Stimulated activated CD8-positive, alpha-beta memory T cell treated with anti-CD3 and anti-CD28 coated beads, Interleukin-12 subunit alpha, Interleukin-12 subunit beta, amount 100 ng/mL, for 24 hours (primary cell): ENCODE measurements around the gene DCXR.

Experiments
- DNase-seq: peaks from one replicate; pipeline ENCODE4 v3.0.0-alpha.2; 2020; ENCODE audit errors: extremely low read depth

The DCXR gene

DNA sequence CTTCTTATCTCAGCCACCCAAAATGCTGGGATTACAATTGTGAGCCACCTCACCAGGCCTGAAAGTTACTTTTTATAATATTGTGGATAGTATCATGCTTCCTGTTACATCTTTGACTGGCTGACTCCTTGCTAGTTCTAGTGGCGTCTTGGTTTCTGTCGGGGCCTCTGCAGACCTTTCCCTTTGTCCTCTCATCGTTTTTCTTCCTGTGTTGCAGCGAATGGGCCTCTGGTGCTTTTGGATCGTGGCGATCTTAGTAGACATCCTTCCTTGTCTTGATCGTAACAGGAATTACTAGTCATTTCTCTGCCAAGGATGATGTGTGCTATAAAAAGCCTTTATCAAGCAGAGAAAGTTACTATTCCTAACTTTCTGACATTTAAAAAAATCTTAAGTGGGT lies 39.3 kb downstream of the DCXR start:
- no peak for DNase-seq

DNA sequence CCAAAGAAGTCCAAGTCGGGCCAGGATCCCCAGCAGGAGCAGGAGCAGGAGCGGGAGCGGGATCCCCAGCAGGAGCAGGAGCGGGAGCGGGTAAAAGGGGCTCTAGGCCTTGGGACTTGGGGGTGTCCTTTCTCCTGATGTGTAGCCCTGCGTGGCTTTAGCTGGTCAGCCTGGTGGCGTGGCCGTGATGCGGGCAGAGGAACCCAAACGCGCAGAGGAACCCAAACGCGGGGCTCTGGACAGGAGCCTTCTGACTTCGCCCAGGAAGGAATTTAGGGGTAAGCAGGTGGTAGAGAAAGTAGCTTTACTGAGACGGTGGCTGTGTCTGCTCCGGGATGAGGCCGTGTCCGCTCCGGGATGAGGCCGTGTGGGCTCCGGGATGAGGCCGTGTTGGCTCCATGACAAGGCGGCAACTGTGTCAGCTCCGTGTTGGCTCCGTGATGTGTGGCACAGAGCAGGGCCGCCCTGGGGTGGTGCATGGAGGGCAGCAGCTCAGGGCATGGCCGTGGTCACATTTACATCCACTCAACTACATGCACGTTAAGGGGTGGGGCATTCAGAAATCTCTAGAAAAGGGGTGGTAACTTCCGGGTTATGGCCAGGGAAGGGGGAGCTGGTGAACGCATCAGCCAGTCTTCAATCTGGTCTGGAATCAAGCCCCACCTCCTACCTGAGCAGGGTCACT lies 40.6 kb downstream of the DCXR start:
- no peak for DNase-seq

DNA sequence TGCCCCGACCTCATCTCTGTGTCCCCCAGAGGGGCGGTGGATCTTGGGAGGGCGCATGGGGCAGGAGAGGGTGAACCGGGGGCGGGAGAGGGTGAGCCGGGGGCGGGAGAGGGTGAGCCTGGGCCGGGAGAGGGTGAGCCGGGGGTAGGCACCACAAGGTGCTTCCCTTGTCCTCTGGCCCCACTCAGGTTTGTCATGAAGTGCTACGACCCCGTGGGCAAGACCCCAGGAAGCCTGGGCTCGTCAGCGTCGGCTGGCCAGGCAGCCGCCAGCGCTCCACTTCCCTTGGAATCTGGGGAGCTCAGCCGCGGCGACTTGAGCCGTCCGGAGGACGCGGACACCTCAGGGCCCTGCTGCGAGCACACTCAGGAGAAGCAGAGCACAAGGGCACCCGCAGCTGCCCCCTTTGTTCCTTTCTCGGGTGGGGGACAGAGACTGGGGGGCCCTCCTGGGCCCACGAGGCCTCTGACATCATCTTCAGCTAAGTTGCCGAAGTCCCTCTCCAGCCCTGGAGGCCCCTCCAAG lies 41.2 kb downstream of the DCXR start:
- no peak for DNase-seq

DNA sequence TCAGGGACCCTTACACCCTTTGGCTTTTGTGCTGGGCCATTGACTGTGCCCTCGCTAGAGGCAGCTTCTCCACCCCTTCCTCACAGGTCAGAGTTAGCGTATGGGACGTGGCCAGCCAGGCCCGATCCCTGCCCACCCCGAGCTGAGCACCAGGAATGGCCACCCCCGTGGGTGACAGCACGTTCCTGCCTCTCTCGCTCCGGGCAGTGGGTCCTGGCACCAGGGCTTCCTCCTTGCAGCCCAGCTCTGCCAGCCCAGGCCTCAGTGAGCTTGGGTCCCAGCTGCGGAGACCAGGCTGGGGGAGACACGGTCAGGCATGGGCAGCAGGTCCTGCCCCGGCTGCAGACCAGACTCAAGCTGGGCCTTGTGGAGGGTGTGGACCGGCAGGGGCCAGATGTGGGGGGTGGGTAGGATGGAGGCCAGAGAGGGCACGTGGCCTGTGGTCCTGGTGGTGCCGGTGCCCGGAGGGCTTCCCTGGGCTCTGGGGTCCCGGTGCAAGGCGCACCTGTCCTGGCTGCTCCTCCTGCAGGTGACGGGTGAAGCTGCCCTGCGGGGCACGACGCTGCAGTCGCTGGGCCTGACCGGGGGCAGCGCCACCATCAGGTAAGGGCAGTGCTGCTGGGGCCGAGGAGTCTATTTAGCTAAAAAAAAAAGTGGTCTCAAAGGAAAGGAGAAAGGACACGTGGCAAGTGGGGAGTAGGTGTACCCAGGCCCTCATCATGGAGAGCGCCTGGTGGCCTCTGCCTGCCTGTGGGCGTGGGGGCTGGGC lies 41.9 kb downstream of the DCXR start:
- DNase-seq, result no peak

DNA sequence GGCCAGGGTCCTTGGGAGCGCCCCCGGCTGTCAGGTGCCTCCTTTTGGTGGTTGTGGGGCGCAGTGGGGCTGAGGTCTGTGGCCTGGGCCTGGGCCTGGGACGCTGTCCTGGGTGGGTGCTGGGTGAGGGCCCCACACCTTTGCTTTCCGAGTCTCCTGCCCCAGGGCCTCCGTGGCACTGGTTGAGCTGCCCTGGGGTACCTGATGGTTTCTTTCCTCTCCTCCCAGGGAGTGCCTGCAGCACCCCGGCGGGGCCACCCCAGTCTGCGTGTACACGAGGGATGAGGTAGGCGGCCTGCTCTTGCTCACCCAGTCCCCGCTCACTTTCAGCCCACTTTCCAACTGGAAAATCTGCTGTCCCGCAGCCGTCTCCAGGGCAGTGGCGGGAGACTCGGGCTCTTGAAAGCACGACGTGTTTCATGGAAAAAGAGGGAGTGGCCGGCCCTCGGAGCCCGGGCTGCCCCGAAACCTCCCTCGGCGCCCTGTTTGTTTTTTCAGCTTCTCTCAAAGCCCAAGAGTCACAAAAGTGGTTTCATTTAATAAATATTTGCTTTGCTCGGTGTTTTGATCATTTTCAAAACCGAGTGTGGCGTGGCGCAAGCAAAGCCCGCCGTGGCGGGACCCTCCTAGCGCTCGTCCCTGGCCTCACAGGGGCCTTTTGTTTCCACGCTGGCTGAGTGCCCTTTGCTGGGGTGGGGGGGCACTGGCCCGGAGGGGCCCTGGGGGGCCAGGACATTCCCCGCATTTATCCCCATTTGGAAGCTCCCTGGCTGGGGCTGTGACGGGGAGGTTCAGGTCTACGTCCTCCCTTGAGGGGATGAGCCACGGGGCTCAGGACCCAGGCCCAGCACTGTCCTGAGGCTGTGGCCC lies 42.7 kb downstream of the DCXR start:
- no peak for DNase-seq

DNA sequence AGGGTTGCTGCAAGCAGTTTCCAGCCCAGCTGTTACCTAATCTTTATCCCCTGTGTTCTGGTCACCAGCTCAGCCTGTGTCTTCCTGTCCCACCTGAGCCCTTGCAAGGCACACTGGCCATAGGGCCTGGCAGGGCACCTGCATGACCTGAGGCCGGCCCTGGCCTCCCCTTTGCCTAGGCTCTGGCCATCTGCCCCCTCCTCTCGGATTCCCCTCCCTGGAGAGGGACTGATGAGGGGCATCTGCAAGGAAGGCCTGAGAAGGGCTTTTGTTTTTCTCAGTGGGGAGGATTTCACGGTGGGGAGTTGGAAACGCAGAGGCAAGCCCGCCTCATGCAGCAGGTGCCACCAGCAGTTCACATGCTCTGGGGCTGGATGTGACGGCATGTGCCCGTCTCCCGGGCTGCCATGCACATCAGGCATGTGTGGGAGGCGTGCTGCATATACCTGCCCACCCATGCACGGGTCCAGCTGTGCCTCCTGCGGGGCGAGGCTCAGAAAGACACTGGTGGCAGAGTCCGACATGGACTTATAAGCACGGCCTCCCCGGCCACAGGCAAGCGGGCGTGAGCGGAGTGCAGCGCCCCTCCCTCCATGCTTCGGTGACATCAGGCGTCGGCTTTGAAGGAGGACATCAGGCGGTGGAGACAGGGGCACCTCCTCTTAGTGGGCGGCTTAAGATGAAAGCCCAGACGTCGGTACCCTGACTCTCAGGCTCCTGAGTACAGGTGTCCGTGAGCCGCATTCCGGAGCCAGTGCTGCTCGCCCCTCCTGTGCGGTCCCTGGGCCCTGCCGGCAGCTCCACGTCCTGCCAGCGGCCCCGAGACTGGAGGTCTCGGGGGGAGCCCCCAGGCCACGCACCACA lies 43.5 kb downstream of the DCXR start:
- no peak for DNase-seq

DNA sequence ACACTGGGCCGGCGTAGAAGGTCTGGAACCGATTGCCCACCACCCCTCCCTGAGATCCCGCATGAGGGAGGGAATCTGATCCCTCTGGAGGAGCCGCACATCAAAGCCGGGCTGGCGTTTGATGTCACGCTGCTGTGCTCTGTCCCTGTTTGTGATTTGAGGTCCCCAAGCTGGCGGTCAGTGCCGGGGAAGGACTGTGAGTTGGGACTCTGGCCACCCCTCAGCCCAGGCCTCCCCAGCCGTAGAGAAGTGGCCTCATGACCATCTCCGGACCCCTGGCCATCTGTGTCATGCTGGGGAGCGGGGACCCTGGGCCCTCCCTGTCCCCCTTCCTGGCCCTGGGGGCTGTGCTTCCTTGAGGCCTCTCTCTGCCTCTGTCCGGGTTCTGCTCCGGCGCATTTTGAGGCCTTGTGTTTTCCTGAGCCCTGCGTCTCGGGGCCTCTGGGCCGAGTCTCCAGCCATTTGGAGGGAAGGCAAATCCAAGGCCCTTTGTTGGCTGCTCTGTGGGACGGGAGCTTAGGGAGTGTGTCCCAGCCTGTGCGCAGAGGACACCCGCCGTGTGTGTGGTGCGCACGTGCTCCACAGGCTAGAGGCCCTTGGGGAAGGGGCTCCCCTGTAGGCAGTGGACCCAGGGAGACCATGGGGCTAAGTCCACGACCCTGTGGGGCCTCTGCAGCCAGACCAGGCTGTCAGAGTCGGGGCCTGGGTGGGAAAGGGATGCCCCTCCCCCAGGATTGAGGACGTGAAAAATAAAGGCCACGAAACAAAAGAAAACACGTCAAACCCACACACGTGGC lies 45.0 kb downstream of the DCXR start:
- DNase-seq, result no peak

DNA sequence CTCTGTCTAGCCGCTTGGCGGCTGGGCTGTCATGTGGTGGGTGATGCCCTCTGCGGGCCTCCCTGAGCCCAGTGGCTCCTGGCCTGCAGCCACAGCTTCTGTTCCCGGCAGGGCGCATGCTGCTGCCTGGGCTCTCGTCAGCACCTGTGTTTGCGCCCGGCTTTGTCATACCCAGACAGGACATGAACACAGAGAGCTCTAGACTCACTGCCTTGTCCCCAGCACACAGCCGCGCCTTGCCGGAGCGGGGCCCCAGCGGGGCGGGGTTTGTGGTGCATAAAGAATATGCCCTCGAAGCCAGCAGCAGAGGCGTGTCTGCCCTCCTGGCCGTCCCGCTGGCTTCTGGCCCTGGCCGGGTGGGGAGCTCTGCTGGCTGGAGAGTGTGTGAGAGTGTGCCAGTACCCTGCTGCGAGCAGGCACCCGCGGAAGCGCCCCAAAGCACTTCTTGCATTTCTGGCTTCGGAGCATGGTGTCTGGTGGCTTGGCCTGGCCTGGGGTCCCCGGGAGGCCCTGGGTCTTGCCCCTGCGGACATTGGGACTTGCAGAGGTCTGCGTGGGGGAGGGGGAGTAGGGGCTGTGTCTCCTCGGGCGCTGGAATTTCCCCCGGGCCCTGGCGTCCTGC lies 45.7 kb downstream of the DCXR start:
- no peak for DNase-seq

DNA sequence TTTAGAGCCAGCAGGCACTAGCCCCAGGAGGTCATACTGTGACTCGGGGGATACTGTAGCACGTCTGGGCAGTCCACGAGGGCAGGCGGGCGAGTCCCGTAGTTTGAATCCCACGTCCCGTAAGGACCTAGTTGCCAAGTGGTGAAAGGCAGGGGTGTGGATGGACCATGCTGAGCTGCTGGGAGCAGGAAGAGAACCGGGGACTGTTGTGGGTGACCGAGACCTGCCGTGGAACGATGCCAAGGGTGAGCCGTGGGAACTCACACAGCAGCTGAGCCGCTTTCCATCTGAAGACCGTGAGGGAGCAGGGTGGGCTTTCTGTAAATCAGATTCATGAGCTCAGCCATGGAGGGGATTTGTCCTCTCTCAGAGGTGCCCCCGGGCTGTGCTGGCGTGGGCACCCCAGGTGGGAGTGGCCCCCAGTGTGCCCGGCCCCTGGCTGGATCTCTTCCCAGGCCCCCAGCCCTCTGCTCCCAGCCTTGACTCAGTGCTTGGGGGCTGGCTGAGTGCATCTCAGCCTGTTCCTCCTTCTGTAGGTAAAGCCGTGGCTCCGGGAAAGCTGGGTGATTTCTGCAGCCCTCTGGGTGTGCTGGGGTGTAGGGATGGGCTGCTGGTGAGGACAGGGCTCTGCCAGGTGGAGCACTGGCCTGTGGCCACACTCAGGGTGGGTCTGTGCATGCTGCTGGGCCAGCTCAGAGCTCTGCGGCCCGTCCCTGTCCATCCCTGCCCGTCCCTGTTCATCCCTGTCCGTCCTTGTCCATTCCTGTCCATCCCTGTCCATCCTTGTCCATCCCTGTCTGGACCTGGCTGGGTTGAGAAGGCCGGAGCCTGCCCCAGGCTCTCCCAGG lies 46.4 kb downstream of the DCXR start:
- DNase-seq, result no peak

DNA sequence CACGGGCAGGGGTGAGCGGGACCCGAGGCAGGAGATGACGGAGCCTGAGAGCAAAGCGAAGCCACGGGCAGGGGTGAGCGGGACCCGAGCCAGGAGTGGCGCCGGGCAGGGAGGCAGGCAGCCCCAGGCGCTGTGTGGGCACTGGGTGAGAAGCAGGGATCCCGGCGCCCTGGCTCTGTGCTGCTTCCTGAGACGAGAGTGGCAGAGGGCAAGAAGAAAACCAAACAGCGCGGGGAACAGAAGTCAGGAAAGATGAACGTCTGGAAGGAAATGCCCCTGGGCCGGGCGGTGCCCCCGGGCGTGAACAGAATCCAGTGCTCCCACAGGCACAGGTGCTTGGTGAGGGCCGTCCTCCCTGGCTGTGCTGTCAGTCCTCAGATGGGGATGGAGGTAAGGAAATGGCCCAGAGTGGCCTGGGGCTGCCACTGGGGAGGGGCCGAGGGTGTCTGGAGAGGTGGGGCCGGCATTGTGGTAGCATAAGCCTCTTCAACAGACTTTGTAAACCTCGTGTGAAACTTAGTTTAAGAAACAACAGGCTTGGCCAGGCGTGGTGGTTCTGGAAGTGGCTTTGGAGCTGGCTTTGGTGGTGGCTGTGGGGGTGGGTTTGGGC lies 50.2 kb downstream of the DCXR start:
- no peak for DNase-seq

DNA sequence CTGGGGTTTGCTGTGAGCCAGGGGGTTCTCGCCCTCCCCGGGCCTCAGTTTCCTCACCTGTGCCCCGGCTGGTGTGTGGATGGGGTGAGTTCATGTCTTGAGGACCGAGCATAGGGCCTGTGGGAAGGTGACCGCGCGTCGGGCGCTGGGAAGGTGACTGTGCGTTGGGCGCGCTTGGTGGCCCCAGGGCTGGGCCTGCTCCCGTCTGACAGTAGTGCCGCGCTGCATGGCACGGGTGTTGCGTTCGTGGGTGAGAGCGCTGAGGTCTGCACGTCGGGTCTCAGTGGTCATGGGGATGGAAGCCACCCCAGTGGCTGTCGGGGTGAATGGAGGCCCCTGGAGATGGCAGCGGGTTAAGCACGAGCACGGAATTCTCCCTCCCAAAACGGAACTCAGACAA lies 50.9 kb downstream of the DCXR start:
- DNase-seq, result no peak
